HG03139 (cell line): Measurements from ENCODE around the gene TRNP1.

ENCODE experiments used
- ATAC-seq: cut with Tn5 transposase; IDR thresholded peaks from one replicate; pipeline ENCODE4 v1.9.1; 2021; ENCODE audit not compliant: unreplicated experiment

Gene TRNP1

DNA sequence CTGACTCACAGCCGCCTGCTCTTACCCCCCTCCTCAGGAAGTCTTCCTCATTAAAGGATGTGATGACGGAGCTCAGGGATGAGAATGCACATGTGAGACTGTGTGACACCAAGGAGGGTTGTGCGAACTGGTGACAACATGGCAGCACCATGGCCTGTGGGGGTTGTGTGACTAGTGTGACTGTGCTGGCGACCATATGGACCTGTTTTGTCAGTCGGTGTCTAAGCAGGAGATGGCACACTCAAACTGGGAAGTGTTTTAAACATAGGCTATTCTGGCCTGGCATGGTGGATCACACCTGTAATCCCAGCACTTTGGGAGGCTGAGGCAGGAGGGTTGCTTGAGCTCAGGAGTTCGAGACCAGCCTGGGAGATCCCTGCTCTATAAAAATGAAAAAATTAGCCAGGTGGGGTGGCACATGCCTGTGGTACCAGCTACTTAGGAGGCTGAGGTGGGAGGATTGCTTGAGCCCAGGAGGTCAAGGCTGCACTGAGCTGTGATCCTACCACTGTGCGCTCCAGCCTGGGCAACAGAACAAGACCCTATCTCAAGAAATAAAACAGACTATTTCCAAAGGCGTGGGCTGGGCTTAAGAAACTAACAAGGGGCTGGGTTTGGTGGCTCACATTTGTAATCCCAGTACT, 7.4 kb downstream of the TRNP1 start:
- ATAC-seq: no peak

DNA sequence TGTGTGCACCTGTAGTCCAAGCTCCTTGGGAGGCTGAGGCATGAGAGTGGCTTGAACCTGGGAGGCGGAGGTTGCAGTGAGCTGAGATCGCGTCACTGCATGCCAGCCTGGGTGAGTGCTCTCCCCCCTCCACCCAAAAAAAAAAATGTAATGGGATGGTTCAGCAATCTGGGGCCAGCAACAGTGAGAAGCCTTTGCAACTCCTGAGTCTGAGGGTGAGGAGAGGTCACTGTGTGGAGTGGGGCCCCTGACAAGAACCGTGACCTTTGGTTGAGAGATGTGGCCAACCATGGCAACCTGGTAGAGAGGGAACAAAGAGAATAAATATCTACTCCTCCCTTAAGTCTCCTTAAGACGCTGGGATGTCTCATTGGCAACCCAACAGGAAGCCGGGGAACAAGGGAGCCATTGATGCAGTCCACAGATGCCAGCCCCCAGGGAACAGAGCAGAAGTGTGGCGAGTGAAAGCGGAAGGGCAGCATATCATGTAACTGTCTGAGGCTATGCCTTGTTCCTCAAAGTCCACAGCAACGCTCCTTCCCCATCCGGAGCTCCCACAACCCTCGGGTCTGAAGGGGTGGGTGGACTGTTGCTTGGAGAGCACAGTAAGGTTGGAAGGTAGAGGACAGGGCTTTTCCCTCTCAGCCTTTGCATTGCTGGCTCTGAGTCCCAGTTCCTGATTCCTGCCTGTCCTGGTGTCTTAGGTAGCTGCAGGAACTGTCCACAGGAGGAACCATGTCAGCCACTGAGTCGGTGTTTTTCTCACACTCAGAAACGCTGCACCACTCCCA, 8.3 kb downstream of the TRNP1 start:
- no peak for ATAC-seq

DNA sequence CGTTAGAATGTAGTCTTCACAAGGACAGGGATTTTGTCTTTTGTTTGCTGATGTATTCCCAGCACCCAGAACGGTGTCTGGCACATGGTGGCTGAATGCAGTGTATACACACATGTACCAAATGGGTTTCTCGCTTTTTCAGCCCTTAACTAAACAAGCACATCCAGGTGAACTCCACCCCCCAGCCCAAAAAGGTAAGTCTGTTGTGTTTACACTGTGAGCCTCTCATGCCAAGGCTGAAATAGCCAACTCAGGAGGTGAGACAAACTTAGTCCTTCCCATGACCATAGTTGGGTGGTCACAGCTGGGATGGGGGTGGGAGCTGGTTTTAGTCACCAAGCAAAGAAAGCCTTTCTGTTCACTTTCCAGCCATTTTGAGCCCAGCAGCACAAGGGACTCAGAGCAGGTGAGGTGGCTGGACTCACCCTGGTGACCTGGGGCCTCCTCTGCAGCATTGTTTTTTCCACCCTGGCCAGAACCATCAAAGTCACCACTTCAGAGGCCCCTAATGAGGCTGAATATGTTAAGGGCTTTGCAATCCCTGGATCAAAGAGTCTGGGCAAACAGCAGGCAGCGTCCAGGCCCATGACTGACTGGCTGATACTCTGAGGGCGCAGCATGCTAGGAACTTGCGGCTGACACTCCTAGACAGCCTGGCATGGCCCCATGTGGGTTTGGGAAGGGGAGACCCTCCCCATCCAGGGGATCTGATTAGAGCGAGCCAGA, 10.4 kb downstream of the TRNP1 start:
- ATAC-seq: no peak

DNA sequence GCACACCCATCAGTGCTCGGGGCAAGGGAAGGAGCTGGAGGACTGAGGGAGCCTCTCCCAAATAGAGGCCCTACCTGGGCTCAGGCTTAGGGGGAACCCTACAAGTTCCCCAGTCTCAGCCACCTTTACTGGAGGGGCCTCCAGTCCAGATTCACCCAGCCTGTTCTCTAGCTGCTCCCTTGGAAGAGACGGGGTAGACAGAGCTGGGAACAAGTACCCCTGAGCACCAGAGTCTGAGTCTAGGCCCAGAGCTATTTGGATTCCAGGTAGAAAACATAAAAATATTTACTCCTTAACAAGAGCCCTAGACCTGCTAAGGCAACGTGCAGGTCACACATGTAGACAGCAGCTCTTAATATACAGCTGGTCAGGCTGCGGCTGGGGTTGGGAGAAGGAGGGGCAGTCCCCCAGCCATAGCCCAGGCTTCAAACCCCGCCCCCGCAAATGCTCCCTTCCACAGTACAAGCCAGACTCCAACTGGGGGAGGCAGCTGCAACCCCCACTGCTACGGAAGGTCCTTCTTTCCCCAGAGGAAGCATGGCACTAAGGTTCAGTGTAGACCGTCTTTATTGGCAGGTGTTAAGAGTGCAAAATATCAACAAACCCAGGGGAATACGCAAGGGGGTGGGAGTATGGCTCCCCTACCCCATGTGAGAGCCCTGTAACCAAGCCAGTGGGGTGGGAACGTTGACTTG, 11.1 kb downstream of the TRNP1 start:
- ATAC-seq: no peak

DNA sequence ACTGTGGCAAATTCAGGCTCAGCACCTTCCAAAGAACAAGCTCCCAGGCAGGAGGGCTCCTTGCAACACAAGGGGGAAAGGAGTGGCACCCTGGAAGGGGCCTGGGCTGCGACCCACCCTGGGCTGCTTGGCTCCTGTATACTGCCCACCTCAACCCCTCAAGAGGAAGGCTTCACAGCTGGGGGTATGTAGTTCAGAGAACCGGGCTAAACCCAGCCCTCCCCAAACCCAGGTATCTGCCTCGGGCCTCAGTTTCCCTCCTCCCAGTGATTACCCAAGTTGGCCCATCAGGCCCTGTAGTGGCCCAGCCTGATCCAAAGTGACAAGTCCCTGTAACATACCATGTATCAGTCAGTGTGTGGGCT, 11.7 kb downstream of the TRNP1 start:
- ATAC-seq: no peak

DNA sequence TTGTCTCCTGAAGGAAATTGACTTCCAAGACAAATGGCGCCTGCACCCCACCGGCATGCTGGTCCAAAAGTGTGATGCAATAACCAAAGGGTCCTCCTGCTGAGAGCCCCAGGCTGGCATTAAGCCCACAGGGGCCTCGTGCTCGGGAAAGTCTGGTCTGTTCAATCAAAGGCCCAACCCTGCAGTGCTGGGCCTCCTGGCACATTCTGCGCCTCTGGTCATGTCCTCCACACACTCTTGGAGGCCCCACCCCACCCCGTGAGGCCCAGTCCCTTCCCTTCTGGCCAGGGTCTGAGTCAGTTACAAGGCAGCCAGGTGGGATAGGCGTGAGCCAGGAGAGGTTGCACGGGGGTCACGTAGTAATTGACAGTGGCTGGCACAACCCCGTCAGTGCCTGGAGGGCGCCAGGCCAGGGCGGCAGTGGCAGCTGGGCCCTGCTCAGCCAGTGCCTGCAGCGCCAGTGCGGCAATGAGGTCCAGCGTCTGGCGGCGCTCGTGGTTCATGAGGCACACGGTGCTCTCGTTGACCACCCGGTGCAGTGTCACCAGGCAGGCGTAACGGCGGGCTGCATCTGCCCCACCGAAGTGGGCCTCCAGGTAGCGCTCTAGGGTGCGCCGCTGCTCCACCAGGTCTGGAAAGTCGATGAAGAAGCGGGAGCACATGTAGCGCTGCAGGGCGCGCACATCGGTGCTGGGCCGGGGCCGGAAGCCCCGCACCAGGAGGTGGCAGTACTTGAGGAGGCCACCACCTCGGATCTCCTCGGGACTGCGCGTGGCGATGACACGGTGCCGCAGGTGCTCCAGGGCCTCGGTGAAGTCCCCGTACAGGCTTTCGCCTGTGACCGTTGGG, 12.4 kb downstream of the TRNP1 start:
- no peak for ATAC-seq

DNA sequence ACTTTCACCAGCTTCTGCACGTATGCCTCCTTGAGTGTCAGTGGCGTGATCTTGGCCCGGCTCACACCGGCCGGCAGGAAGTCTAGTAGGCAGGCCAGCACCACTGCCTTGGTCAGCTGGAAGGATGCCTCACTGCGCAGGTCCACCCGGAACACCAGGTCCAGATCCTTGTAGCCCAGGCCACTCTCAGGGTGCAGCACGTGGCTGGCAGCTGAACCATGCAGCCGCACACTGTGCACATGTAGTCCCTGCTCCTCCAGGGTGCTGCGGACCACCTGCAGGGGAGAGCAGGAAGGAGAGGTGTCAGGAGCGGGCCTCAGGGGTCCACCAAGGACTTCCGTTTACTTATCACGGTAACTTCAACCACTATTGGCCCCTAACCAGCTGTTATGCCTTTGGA, 13.2 kb downstream of the TRNP1 start:
- ATAC-seq: no peak

DNA sequence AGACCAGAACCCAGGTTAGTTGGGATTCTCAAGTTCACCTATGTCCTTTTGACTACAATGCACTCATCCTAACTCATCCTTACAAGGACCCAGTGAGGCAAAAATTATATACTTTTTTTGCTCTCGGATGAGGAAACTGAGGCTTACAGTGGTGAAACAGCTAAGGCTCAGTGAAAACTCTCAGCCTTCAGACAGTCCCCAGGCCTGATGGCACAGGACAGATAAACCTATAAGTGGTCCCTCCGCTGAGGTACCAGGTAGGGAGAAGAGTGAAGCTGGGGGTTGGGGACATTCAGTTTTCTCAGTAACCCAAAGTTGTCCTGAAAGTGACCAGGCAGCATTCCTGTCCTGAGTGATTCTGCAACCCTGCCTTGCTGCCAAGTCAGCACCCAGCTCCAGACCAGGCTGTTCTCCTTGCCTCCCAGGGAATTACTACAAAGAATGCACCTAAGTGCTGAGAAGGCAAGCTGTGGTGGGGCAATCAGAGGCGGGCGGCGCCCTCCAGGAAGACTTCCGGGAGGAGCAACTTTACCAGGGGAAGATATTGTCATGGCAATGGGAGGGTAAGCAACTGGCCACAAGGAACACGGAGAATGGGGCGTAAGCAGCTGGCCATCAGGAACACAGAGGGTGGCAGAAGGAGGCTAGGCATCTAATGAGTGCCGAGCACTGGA, 14.6 kb downstream of the TRNP1 start:
- ATAC-seq: no peak

DNA sequence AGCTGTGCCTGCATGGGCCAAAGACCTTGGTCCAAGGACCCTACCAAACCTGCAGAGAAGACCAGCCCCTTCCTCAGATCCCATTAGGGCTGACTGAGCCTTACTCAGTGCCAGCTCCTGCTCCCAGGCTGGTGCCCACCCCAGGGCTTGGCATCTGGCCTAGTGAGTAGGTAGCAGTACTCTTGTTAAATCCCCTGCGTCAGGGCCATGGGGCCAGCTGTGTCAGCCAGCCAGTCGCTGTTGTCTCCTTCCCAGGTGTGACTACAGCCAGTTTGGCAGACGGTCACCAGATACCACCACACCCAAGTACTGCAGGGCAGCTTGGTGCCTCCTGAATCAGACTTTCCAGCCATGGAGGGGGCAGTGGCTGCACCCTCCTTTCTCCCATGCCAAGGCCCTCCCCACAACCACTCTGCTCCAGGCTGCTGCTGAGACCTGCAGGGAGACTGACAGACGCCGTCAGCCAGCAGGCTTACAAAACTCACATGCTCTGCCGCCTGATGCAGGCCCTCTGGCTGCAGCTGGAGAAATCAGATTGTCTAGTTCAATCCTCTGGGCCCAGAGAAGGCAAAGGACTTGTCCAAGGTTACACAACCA, 16.2 kb downstream of the TRNP1 start:
- no peak for ATAC-seq

DNA sequence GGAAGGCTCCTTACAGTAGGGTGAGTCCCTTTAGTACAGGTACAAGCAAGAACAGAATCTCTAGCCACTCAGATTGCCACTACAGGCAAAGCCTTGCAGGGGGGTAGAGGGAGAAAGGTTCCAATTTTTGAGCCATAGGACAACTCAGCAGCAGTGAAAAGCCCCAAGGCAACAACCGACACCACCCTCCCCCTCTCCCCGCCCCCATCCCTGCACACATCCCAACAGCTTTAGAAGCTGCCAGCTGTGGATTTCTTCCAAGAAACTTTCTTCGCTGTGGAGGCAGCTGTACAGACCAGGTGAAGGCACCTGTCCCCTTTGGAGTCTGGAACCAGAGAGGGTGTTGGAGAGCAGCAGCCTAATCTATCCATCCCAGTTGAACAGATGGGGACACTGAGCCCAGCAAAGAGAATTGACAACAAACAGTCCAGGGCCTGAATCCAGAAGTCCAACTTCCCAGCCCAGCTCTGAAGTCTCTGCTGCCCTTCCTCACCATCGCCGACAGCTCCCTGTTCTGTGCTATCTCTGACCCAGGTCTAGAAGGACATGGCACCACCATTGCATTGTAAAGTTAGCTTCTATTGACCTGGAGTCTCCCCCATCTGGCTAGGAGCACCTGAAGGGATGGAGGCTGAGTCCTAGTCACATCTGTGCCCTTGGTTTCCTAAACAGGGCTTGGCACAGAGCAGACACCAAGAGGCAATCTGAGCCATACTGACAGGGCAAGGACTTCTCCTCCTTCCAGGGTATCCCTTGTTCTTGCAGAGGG, 16.9 kb downstream of the TRNP1 start:
- ATAC-seq: no peak

DNA sequence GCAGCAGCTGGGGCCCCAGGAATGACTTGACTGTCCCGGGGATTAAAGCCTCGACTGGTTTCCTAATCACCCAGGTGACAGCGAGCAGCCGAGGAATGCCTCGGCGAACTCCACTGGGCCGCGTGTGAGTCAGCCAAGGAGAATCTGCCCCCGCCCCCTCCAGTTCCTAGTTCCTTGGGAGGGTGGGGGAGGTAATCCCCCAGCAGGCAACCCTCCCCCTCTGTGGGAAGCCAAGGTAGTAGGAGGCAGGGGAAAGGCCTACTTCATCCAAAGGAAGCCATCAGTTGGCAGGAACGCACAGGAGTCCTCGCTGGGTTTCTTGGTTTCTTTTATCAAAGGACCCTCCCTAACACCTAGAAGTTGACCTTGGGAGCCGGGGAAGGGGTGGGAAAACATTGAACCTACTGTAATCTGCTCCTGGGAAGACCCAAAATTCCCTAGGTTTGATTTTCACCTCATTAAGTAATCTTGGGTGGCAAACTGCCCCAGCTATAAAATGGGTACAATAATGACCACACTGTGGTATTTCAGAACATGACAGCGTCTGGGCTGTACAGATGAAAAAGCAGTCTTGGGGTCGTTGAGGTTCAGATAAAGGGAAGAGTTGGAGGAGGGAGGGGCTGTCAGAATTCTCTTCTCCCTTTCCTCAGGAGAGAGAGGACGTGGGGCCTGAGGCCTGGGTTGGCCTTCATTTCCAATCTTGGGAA, 17.7 kb downstream of the TRNP1 start:
- no peak for ATAC-seq

DNA sequence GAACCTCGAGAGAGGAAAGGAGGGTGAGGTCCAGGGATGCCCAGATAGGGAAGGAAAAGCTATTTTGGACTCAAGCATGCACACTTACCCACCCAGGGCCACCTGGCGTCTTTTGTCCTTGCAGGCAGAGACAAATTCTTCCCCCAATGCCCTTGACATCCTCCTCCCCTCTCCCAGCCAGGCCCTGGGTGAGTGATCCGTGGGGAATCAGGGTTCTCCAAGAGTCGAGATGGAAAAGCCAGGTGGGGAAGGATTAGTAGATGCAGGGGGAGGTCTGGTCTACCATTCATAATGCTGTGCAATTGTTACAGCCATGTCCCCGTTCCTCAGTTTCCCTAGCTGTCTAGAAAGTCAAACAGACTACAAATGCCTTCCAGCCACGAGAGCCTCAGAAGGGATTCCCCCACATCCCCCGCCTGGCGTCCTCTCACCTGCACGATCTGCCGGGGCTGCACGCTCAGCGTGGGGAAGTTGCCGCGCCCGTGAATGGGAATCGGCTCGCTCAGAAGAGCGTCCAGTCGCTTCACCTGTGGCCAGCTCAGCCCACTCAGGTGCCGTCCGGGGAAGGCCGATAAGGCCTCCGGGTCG, 18.6 kb downstream of the TRNP1 start:
- ATAC-seq: no peak

DNA sequence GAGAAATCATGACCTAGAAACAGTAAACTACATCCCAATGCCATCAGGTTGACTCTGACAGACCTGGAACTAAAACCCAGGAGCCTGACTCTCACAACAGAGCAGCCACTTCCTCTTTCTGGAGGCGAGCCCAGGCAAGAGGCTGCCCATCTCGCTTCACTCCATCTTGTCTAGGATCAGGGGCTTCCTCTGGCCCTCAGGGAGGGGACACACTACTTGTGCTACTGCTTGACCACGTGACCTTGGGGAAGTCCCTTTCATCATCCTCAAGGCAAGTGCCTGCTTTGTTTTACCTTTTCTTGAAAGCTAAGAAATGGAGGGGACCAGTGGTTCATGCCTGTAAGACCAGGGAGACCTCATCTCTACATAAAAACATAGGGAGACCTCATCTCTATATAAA, 21.8 kb downstream of the TRNP1 start:
- ATAC-seq: no peak

DNA sequence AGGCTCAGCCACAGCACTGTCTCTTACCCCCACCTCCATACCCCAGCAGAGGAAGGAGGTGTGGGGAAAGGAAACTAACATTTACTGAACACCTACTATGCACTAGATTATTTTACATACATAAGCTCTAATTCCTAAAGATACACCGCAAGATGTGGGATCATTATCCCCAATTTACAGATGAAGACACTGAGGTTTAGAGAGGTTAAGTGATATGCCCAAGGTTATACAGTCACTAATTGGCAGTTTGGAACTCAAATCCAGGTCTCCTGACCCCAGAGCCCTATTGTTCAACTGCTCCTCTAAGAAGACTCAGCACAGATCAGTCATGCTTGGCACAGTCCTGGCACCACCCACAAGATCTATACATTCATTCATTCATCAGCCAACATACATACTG, 22.9 kb downstream of the TRNP1 start:
- ATAC-seq: no peak

DNA sequence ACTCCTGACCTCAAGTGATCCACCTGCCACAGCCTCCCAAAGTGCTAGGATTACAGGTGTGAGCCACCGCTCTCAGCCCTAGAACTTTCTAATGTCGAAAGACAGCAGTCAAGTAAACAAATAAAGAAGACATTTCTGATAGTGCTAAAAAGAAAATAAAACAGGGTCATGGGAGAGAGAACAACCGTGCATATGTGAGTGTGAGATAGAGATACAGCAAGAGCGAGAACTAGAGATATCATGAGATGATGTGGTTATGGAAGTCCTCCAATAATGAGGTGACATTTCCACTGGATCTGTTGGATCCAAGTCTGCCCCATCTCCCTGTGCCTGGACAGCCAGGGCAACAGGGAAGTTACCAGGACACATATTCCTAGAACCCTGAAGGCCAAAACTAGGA, 23.7 kb downstream of the TRNP1 start:
- no peak for ATAC-seq

DNA sequence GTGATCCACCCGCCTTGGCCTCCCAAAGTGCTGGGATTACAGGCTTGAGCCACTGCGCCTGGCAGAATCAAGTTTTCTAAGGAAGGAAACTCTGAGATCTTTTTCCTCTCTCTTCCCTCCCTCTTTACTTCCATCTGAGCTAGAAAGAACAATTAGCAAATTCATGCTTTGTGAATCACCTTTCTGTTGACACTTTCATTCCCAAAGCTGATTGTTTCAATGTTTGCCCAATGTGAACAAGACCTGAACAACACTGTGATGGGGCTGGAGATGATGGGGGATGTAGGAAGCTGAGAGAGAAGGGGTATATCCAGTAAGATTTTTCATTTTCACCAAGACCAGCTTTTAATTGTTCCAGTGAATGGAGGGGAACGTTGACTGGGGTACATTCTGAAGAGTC, 24.8 kb downstream of the TRNP1 start:
- ATAC-seq: no peak

DNA sequence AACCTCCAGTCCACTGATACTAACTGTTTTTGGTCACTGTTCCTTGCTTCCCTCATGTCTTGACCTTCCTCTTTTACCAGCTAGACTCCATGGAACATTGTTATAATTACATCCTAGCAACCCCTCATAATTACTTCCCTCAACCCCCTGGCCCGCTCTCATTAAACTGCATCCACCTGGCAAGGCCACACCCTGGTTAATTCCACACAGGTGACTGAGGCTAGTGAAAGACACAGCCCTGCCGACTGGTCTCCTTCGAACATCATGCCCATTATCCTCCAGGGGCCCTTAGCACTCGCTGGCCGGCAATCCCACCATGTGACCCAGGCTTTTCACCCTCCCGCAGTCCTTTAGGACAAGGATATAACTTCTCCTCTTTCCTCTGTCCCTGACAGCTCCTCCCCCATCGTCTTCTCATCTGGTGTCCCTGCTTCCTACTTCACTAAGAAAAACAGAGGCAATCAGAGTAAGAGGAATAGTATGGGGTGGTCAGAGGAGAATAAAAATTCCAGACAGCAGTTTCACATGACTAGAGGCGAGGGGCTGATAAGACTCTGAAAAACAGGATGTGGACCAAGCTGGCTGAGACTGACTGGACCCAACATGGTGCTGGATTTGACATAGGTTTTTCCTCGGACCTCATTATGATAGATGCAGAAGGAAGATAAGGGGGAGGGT, 28.0 kb downstream of the TRNP1 start:
- ATAC-seq: no peak
